Hepatocyte (in vitro differentiated cells): Measurements from ENCODE around the gene NAV2. TPM values are rescaled to one million over a fixed set of nuclear protein-coding genes. Genes with fewer than 3 reads are reported as not detected.

ENCODE experiments used
- DNase-seq: peaks from one replicate; pipeline ENCODE4 v3.0.0-alpha.2; 2016; ENCODE audit warnings: low spot score
- H2AFZ ChIP-seq: fragments of 200-600 bp; sonication (generic); 2 replicates; pipeline ENCODE4 v1.6.0; 2016; ENCODE audit warnings: antibody characterized with exemption, mild to moderate bottlenecking
- H3K27ac ChIP-seq: fragments of 200-600 bp; sonication (generic); 2 replicates; pipeline ENCODE4 v1.5.1; 2016; ENCODE audit warnings: mild to moderate bottlenecking
- H3K27me3 ChIP-seq: fragments of 200-600 bp; sonication (generic); 2 replicates; pipeline ENCODE4 v1.6.1; 2016
- H3K36me3 ChIP-seq: fragments of 200-600 bp; sonication (generic); replicated peaks from 2 replicates; pipeline ENCODE4 v1.5.1; 2016; ENCODE audit warnings: low read depth; ENCODE audit not compliant: insufficient read depth
- H3K4me1 ChIP-seq: fragments of 200-600 bp; sonication (generic); 2 replicates; pipeline ENCODE4 v1.5.1; 2016; ENCODE audit warnings: mild to moderate bottlenecking, moderate library complexity; ENCODE audit not compliant: insufficient read depth
- H3K4me2 ChIP-seq: fragments of 200-600 bp; sonication (generic); 2 replicates; pipeline ENCODE4 v1.6.0; 2016
- H3K4me3 ChIP-seq: fragments of 200-600 bp; sonication (generic); 2 replicates; pipeline ENCODE4 v1.5.1; 2016; ENCODE audit warnings: mild to moderate bottlenecking
- H3K79me2 ChIP-seq: fragments of 200-600 bp; sonication (generic); 2 replicates; pipeline ENCODE4 v1.6.0; 2017; ENCODE audit warnings: mild to moderate bottlenecking
- H3K9me2 ChIP-seq: fragments of 200-600 bp; sonication (generic); replicated peaks from 2 replicates; pipeline ENCODE4 v1.6.0; 2017; ENCODE audit warnings: mild to moderate bottlenecking; ENCODE audit not compliant: insufficient read depth
- H3K9me3 ChIP-seq: fragments of 200-600 bp; sonication (generic); 2 replicates; pipeline ENCODE4 v1.5.1; 2016; ENCODE audit warnings: low read depth, mild to moderate bottlenecking
- H4K20me1 ChIP-seq: fragments of 200-600 bp; sonication (generic); 2 replicates; pipeline ENCODE4 v1.6.0; 2016; ENCODE audit warnings: mild to moderate bottlenecking; ENCODE audit not compliant: insufficient read depth, poor library complexity, severe bottlenecking
- EZH2 ChIP-seq: fragments of 200-600 bp; sonication (generic); IDR thresholded peaks from 2 replicates; pipeline ENCODE4 v1.6.1; 2016; ENCODE audit warnings: antibody characterized with exemption, mild to moderate bottlenecking, borderline replicate concordance
- EZH2phosphoT487 ChIP-seq: fragments of 200-600 bp; sonication (generic); IDR thresholded peaks from one replicate; pipeline ENCODE4 v1.6.1; 2018; ENCODE audit warnings: antibody characterized with exemption, mild to moderate bottlenecking, low read depth, moderate library complexity; ENCODE audit not compliant: unreplicated experiment, severe bottlenecking
- WGBS: methylation state at CpG from one replicate; pipeline ENCODE4 v1.1.6; 2016; ENCODE audit warnings: low lambda C conversion rate; ENCODE audit errors: missing lambda C conversion rate; 5-methylcytosine and 5-hydroxymethylcytosine counted together
- polyA plus RNA-seq: library from polyadenylated mRNA; unstranded; fragments of >200 nt; fragmentation: Nextera tagmentation; extraction: Ambion mirVana; gene quantifications from 2 replicates; pipeline ENCODE4 v1.2.1, GENCODE V29; 2016
- total RNA-seq: library from RNA; depleted of rRNA; stranded (reverse); fragments of >200 nt; gene quantifications from 2 replicates; pipeline ENCODE4 v1.2.3, GENCODE V29; 2014
- TF ChIP-seq, protein P1 (sequence below): fragments of 200-600 bp; sonication (generic); IDR thresholded peaks from 2 replicates; pipeline ENCODE4 v1.5.1; 2016; ENCODE audit warnings: antibody characterized with exemption, mild to moderate bottlenecking; ENCODE audit not compliant: poor library complexity

Gene NAV2
- total and polyA plus RNA-seq, 2 experiments from 2014 or later = 23.7 to 30.8 TPM

DNA sequence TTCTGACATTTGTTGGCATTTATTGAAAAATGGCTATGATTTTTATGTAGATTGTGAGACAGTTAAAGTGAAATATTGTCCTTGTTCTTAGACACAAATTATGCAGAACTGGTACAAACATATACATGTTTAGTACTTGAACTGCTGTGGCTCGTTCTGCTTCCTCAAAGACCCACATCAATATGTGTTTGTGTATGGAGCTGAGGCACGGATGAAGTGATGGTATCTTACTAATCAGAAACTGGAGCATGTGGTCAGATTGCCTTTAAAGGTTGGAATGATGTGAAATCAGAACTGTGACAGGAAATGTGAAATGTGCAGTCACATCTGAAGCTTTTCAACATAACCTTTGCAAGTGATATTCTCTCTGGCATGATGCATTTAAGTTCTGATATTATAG lies 130.4 kb downstream of the NAV2 start:
- no peaks in the 10 kb centered on the region for H4K20me1 ChIP-seq
- H3K4me3 ChIP-seq = no peak overlapping the region
- 48% methylated on average over 2 of the region's 2 CpGs for WGBS
- H3K4me1 ChIP-seq = peaks cover 3% of the 10 kb centered on the region
- no peaks in the 10 kb centered on the region for H3K9me3 ChIP-seq
- no peak overlapping the region for H3K4me2 ChIP-seq
- no peaks in the 10 kb centered on the region for H3K36me3 ChIP-seq
- no peaks in the 10 kb centered on the region for H3K9me2 ChIP-seq
- peaks cover 9% of the 10 kb centered on the region for H3K79me2 ChIP-seq
- DNase-seq = no peak
- H3K27me3 ChIP-seq = no peaks in the 10 kb centered on the region
- no peak for TF ChIP-seq EZH2
- TF ChIP-seq, protein P1, sequence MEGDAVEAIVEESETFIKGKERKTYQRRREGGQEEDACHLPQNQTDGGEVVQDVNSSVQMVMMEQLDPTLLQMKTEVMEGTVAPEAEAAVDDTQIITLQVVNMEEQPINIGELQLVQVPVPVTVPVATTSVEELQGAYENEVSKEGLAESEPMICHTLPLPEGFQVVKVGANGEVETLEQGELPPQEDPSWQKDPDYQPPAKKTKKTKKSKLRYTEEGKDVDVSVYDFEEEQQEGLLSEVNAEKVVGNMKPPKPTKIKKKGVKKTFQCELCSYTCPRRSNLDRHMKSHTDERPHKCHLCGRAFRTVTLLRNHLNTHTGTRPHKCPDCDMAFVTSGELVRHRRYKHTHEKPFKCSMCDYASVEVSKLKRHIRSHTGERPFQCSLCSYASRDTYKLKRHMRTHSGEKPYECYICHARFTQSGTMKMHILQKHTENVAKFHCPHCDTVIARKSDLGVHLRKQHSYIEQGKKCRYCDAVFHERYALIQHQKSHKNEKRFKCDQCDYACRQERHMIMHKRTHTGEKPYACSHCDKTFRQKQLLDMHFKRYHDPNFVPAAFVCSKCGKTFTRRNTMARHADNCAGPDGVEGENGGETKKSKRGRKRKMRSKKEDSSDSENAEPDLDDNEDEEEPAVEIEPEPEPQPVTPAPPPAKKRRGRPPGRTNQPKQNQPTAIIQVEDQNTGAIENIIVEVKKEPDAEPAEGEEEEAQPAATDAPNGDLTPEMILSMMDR = no peak
- TF ChIP-seq EZH2phosphoT487 = no peak
- no peak overlapping the region for H3K27ac ChIP-seq
- H2AFZ ChIP-seq = no peak overlapping the region

DNA sequence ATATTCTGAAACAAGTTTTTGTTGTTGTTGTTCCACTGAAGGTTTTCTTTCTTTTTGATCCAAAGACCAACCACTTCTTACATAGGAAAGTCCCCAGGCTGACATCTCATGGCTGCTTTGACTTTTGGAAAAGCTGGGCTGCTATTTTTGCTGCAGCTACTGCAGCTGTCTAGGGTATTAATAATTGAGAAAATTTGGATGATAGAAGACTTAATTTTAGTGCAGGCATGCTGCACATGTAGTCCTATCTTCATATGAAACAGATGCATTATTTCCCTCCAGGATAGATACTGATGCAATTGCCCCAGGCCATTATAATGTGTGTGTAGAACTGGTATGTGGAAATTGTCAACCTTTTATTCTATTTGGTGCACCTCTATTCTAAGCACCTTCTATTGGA lies 131.4 kb downstream of the NAV2 start:
- Histone ChIP-seq H4K20me1 (no peaks in the 10 kb centered on the region), H3K9me3 (no peaks in the 10 kb centered on the region), H2AFZ (no peak overlapping the region), H3K79me2 (peaks cover 9% of the 10 kb centered on the region), H3K27me3 (no peaks in the 10 kb centered on the region), H3K27ac (no peak overlapping the region), H3K4me3 (no peak overlapping the region), H3K9me2 (no peaks in the 10 kb centered on the region), H3K4me1 (peaks cover 3% of the 10 kb centered on the region), H3K36me3 (no peaks in the 10 kb centered on the region), H3K4me2 (no peak overlapping the region)
- DNase-seq = no peak
- no peak for TF ChIP-seq EZH2phosphoT487
- no peak for TF ChIP-seq EZH2
- TF ChIP-seq, protein P1 = no peak

DNA sequence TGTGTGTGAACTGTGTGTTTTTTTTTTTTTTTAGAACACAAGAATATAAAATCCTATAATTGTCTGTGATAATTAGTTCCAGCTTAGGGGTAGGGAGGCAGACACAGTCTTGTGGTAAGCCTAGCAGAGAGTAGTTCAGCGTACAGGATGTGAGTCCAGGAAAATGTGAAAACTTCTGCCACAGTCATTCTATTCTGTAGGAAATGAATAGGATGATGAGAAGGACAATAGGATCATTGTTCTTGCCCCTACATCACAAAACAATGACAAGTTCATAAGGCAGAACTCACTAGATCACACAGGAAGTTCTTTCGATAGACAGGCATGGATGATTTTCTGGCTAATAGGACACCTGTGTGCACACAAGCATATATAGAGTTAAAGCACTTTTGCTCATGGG lies 132.2 kb downstream of the NAV2 start:
- Histone ChIP-seq H3K27ac (no peak overlapping the region), H3K9me2 (no peaks in the 10 kb centered on the region), H3K4me3 (no peak overlapping the region), H3K9me3 (no peaks in the 10 kb centered on the region), H3K27me3 (no peaks in the 10 kb centered on the region), H3K4me2 (no peak overlapping the region), H2AFZ (no peak overlapping the region), H4K20me1 (no peaks in the 10 kb centered on the region), H3K36me3 (no peaks in the 10 kb centered on the region), H3K4me1 (peaks cover 3% of the 10 kb centered on the region), H3K79me2 (peaks cover 9% of the 10 kb centered on the region)
- TF ChIP-seq EZH2phosphoT487 = no peak
- TF ChIP-seq, protein P1 = no peak
- TF ChIP-seq EZH2 = no peak
- no peak for DNase-seq
- 91% methylated on average over 2 of the region's 2 CpGs for WGBS

DNA sequence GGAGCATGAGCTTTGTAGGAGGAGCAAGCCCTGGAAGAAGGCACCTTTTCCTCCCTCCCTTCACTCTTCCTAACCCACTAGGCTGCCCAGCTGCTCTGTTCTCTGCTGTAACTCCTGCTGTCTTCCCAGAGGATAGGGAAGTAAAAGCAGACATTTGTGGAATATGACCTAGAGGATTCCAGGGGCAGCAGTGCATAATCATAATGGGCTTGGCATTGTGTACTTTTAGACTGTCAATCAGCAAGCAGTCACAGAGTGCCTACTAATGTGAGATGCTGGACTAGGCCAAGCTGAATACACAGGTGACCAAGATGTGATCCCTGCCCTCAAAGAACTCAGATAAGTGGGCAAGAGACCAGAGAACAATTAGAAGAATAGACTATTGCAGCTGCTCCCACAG lies 133.0 kb downstream of the NAV2 start:
- H3K4me2 ChIP-seq = no peak overlapping the region
- peaks cover under 1% of the 10 kb centered on the region for H3K79me2 ChIP-seq
- no peak overlapping the region for H3K27ac ChIP-seq
- H3K4me1 ChIP-seq = peaks cover 5% of the 10 kb centered on the region
- no peak overlapping the region for H2AFZ ChIP-seq
- no peak overlapping the region for H3K4me3 ChIP-seq
- no peaks in the 10 kb centered on the region for H3K9me3 ChIP-seq
- no peaks in the 10 kb centered on the region for H3K9me2 ChIP-seq
- no peak for DNase-seq
- H4K20me1 ChIP-seq = no peaks in the 10 kb centered on the region
- H3K36me3 ChIP-seq = no peaks in the 10 kb centered on the region
- no peaks in the 10 kb centered on the region for H3K27me3 ChIP-seq
- no peak for TF ChIP-seq EZH2
